Natural killer cell (primary cell): Measurements from ENCODE around the gene ZBED4. TPM values are rescaled to one million over a fixed set of nuclear protein-coding genes. Genes with fewer than 3 reads are reported as not detected.

Experiments used
- ATAC-seq, 3 donors: fragments of 150-1000 bp in 2 of 3; fragments of 200-7000 bp in 1 of 3; cut with Tn5 transposase; 1 replicate in 1 of 3; 2 replicates in 2 of 3; pipeline ENCODE4 v1.10.0; 2021; ENCODE audit warnings: mild to moderate bottlenecking in 2 of 3, moderate library complexity in 2 of 3
- DNase-seq, 2 donors: peaks; one replicate each; pipeline versions ENCODE4 v3.0.0 to v3.0.0-alpha.2; 2013 to 2021; ENCODE audit warnings: mixed read lengths in 1 of 2
- H3K27ac ChIP-seq: one replicate; pipeline ENCODE4 v1.5.1; 2013; ENCODE audit warnings: mild to moderate bottlenecking, low read length
- H3K27me3 ChIP-seq: one replicate; pipeline ENCODE4 v1.6.1; 2013; ENCODE audit warnings: low read length; ENCODE audit not compliant: control insufficient read depth, insufficient read depth
- H3K36me3 ChIP-seq: one replicate; pipeline ENCODE4 v1.6.1; 2013; ENCODE audit warnings: low read length; ENCODE audit not compliant: control insufficient read depth, insufficient read depth
- H3K4me1 ChIP-seq: one replicate; pipeline ENCODE4 v1.6.1; 2013; ENCODE audit warnings: low read length; ENCODE audit not compliant: control insufficient read depth, insufficient read depth
- H3K4me3 ChIP-seq: one replicate; pipeline ENCODE4 v1.5.1; 2013; ENCODE audit warnings: low read length
- H3K9me3 ChIP-seq: one replicate; pipeline ENCODE4 v1.6.1; 2013; ENCODE audit warnings: low read length; ENCODE audit not compliant: control insufficient read depth, insufficient read depth
- H3K27ac Mint-ChIP-seq, 2 donors: one replicate each; pipeline ENCODE4 v1.8.0; 2022; ENCODE audit warnings: mild to moderate bottlenecking in 2 of 2, mixed read lengths in 2 of 2, moderate library complexity in 1 of 2
- H3K27me3 Mint-ChIP-seq, 2 donors: one replicate each; pipeline ENCODE4 v1.8.0; 2022; ENCODE audit warnings: low read depth in 2 of 2, mixed read lengths in 2 of 2
- H3K36me3 Mint-ChIP-seq: one replicate; pipeline ENCODE4 v1.8.0; 2022; ENCODE audit warnings: mixed read lengths
- H3K4me1 Mint-ChIP-seq, 2 donors: one replicate each; pipeline ENCODE4 v1.8.0; 2022; ENCODE audit warnings: mixed read lengths in 2 of 2
- H3K4me3 Mint-ChIP-seq: one replicate; pipeline ENCODE4 v1.8.0; 2022; ENCODE audit warnings: mild to moderate bottlenecking, moderate library complexity, mixed read lengths
- H3K9me3 Mint-ChIP-seq, 2 donors: one replicate each; pipeline ENCODE4 v1.8.0; 2022; ENCODE audit warnings: mixed read lengths in 2 of 2
- CTCF ChIP-seq: fragments of 200-600 bp; IDR thresholded peaks from one replicate; pipeline ENCODE4 v1.8.0; 2022; ENCODE audit warnings: antibody characterized with exemption
- WGBS: methylation state at CpG from one replicate; pipeline ENCODE4 v1.1.7; 2013; ENCODE audit warnings: missing lambda C conversion rate; ENCODE audit not compliant: insufficient coverage; 5-methylcytosine and 5-hydroxymethylcytosine counted together
- intact Hi-C: fragments of 100-400 bp; cut with micrococcal nuclease; formaldehyde crosslinking; loops from one replicate; pipeline ENCODE4 v1.14.2; 2022
- total RNA-seq, 4 donors: library from RNA; stranded (reverse); fragments of 120-200 nt in 1 of 4; gene quantifications; one replicate each; pipeline versions ENCODE4 v1.2.3 to v1.2.4, GENCODE V29; 2013 to 2022

Gene ZBED4
- total RNA-seq, 3 donors from 2014 or later (not counting 1 experiment from before 2014, with no cell fraction given), result 21.1 to 24.5 (median 22.7) TPM

DNA sequence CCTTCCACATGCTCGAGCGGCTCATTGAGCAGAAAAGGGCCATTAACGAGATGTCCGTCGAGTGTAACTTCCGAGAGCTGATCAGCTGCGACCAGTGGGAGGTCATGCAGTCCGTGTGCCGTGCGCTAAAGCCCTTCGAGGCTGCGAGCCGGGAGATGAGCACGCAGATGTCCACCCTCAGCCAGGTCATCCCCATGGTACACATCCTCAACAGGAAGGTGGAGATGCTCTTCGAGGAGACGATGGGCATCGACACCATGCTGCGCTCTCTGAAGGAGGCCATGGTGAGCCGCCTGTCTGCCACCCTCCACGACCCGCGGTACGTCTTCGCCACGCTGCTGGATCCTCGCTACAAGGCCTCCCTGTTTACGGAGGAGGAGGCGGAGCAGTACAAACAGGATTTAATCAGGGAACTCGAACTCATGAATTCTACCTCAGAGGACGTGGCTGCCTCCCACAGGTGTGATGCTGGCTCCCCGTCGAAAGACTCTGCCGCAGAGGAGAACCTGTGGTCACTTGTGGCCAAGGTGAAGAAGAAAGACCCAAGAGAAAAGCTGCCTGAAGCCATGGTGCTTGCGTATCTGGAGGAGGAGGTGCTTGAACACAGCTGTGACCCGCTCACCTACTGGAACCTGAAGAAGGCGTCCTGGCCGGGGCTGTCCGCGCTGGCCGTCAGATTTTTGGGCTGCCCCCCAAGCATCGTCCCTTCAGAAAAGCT lies 32.9 kb downstream of the ZBED4 start:
- intact Hi-C loops, result no loop called here
- ATAC-seq (peak in 2 of 3 donors; percentile 24 to 62), DNase-seq (no peak)
- peaks cover 2% of the 10 kb centered on the region for H3K9me3 ChIP-seq
- Mint-ChIP-seq H3K36me3 (peaks cover 16% of the 10 kb centered on the region), H3K27me3 (no peaks in the 10 kb centered on the region), H3K27ac (peak overlapping the region in 1 of 2 donors; percentile 65), H3K9me3 (no peaks in the 10 kb centered on the region), H3K4me1 (peaks cover 20 to 36% of the 10 kb centered on the region in 2 donors), H3K4me3 (no peak overlapping the region)
- no peak overlapping the region for H3K27ac ChIP-seq
- no peak for TF ChIP-seq CTCF
- H3K4me3 ChIP-seq, result no peak overlapping the region
- H3K27me3 ChIP-seq, result no peaks in the 10 kb centered on the region
- WGBS, result 89% methylated on average over 41 of the region's 41 CpGs
- H3K36me3 ChIP-seq, result peaks cover 28% of the 10 kb centered on the region
- peaks cover 12% of the 10 kb centered on the region for H3K4me1 ChIP-seq

GRCh38 chr22:49887064-49887451 lies 33.4 kb downstream of the ZBED4 start:
- ATAC-seq (peak in 2 of 3 donors; percentile 5 to 52), DNase-seq (no peak)
- Histone ChIP-seq H3K4me1 (peaks cover 11% of the 10 kb centered on the region), H3K27ac (no peak overlapping the region), H3K9me3 (peaks cover 2% of the 10 kb centered on the region), H3K27me3 (no peaks in the 10 kb centered on the region), H3K4me3 (no peak overlapping the region), H3K36me3 (peaks cover 28% of the 10 kb centered on the region)
- H3K36me3 Mint-ChIP-seq, result peaks cover 19% of the 10 kb centered on the region
- no peak for TF ChIP-seq CTCF
- H3K9me3 Mint-ChIP-seq, result no peaks in the 10 kb centered on the region
- H3K27me3 Mint-ChIP-seq, result no peaks in the 10 kb centered on the region
- peak overlapping the region in 1 of 2 donors; percentile 65 for H3K27ac Mint-ChIP-seq
- 89% methylated on average over 14 of the region's 14 CpGs for WGBS
- peaks cover 20 to 32% of the 10 kb centered on the region in 2 donors for H3K4me1 Mint-ChIP-seq
- intact Hi-C loops, result no loop called here
- no peak overlapping the region for H3K4me3 Mint-ChIP-seq

- ATAC-seq, result no peak
Measured at GRCh38 chr22:49887702-49888101, 34.1 kb downstream of the ZBED4 start.

More at GRCh38 chr22:49887702-49888101, 34.1 kb downstream of the ZBED4 start:
- TF ChIP-seq CTCF, result no peak
- Histone ChIP-seq H3K36me3 (peaks cover 28% of the 10 kb centered on the region), H3K27me3 (no peaks in the 10 kb centered on the region), H3K9me3 (peaks cover 2% of the 10 kb centered on the region), H3K4me1 (peaks cover 11% of the 10 kb centered on the region), H3K27ac (no peak overlapping the region), H3K4me3 (no peak overlapping the region)
- H3K9me3 Mint-ChIP-seq, result no peaks in the 10 kb centered on the region
- H3K27ac Mint-ChIP-seq, result no peak overlapping the region
- WGBS, result 97% methylated on average over 9 of the region's 9 CpGs
- peaks cover 14 to 25% of the 10 kb centered on the region in 2 donors for H3K4me1 Mint-ChIP-seq
- H3K4me3 Mint-ChIP-seq, result no peak overlapping the region
- intact Hi-C loops, result no loop called here
- no peak for DNase-seq
- H3K36me3 Mint-ChIP-seq, result peaks cover 19% of the 10 kb centered on the region
- no peaks in the 10 kb centered on the region for H3K27me3 Mint-ChIP-seq
